ENCODE measurements around the gene FTCDNL1.
A peak's percentile ranks its signal among the peaks of the same experiment; 100 is the strongest.

FTCDNL1 gene

GRCh38 chr2:199855812-199856211 is 4.8 kb upstream of the FTCDNL1 start:
- Histone ChIP-seq H3K9ac (ENCODE audit: low read depth, low read length) (no peak overlapping the region), H3K4me1 (ENCODE audit: insufficient read depth, low read length) (peaks cover 15% of the 10 kb centered on the region), H3K9me3 (ENCODE audit: control insufficient read depth, insufficient read depth, low read length) (no peaks in the 10 kb centered on the region), H3K36me3 (ENCODE audit: insufficient read depth, low read length) (no peaks in the 10 kb centered on the region)

- no peaks in the 10 kb centered on the region for H3K36me3 ChIP-seq (ENCODE audit: insufficient read depth, low read length)
- H3K9ac ChIP-seq (ENCODE audit: low read depth, low read length): no peak overlapping the region
- no peaks in the 10 kb centered on the region for H3K9me3 ChIP-seq (ENCODE audit: control insufficient read depth, insufficient read depth, low read length)
- peaks cover 18% of the 10 kb centered on the region for H3K4me1 ChIP-seq (ENCODE audit: insufficient read depth, low read length)
Measured at GRCh38 chr2:199851883-199852282, 891 bp upstream of the FTCDNL1 start.

- H3K9ac ChIP-seq (ENCODE audit: low read depth, low read length): peak overlapping the region; percentile 64
- no peaks in the 10 kb centered on the region for H3K36me3 ChIP-seq (ENCODE audit: insufficient read depth, low read length)
- H3K4me1 ChIP-seq (ENCODE audit: insufficient read depth, low read length): peaks cover 18% of the 10 kb centered on the region
- H3K9me3 ChIP-seq (ENCODE audit: control insufficient read depth, insufficient read depth, low read length): no peaks in the 10 kb centered on the region
Measured at GRCh38 chr2:199851501-199851810, 464 bp upstream of the FTCDNL1 start.

- peaks cover 10% of the 10 kb centered on the region; the same call in 1 of the 2 replicates for H3K4me1 ChIP-seq (ENCODE audit: insufficient read depth, low read length)
- no peaks in the 10 kb centered on the region for H3K36me3 ChIP-seq (ENCODE audit: insufficient read depth, low read length)
- H3K9me3 ChIP-seq (ENCODE audit: control insufficient read depth, insufficient read depth, low read length): no peaks in the 10 kb centered on the region
- peak overlapping the region; percentile 64 for H3K9ac ChIP-seq (ENCODE audit: low read depth, low read length)
Measured at GRCh38 chr2:199850218-199850717, 724 bp downstream of the FTCDNL1 start.

- Histone ChIP-seq H3K4me1 (ENCODE audit: insufficient read depth, low read length) (peaks cover 18% of the 10 kb centered on the region), H3K9ac (ENCODE audit: low read depth, low read length) (no peak overlapping the region), H3K9me3 (ENCODE audit: control insufficient read depth, insufficient read depth, low read length) (no peaks in the 10 kb centered on the region), H3K36me3 (ENCODE audit: insufficient read depth, low read length) (no peaks in the 10 kb centered on the region)
Measured at GRCh38 chr2:199848389-199849130, 2.4 kb downstream of the FTCDNL1 start.

GRCh38 chr2:199847181-199847864 is 3.7 kb downstream of the FTCDNL1 start:
- H3K36me3 ChIP-seq (ENCODE audit: insufficient read depth, low read length): no peaks in the 10 kb centered on the region
- no peak overlapping the region for H3K9ac ChIP-seq (ENCODE audit: low read depth, low read length)
- peaks cover 26% of the 10 kb centered on the region for H3K4me1 ChIP-seq (ENCODE audit: insufficient read depth, low read length)
- no peaks in the 10 kb centered on the region for H3K9me3 ChIP-seq (ENCODE audit: control insufficient read depth, insufficient read depth, low read length)

GRCh38 chr2:199842631-199843395 is 8.2 kb downstream of the FTCDNL1 start:
- Histone ChIP-seq H3K9me3 (ENCODE audit: control insufficient read depth, insufficient read depth, low read length) (no peaks in the 10 kb centered on the region), H3K9ac (ENCODE audit: low read depth, low read length) (no peak overlapping the region), H3K36me3 (ENCODE audit: insufficient read depth, low read length) (no peaks in the 10 kb centered on the region), H3K4me1 (ENCODE audit: insufficient read depth, low read length) (peaks cover 23% of the 10 kb centered on the region)

GRCh38 chr2:199841409-199841808 is 9.6 kb downstream of the FTCDNL1 start:
- no peak overlapping the region for H3K9ac ChIP-seq (ENCODE audit: low read depth, low read length)
- H3K9me3 ChIP-seq (ENCODE audit: control insufficient read depth, insufficient read depth, low read length): no peaks in the 10 kb centered on the region
- no peaks in the 10 kb centered on the region for H3K36me3 ChIP-seq (ENCODE audit: insufficient read depth, low read length)

GRCh38 chr2:199838399-199838798 is 12.6 kb downstream of the FTCDNL1 start:
- no peaks in the 10 kb centered on the region for H3K36me3 ChIP-seq (ENCODE audit: insufficient read depth, low read length)
- no peaks in the 10 kb centered on the region for H3K9me3 ChIP-seq (ENCODE audit: control insufficient read depth, insufficient read depth, low read length)
- H3K9ac ChIP-seq (ENCODE audit: low read depth, low read length): no peak overlapping the region
- H3K4me1 ChIP-seq (ENCODE audit: insufficient read depth, low read length): peaks cover 13% of the 10 kb centered on the region

More at GRCh38 chr2:199841409-199841808, 9.6 kb downstream of the FTCDNL1 start:
- peaks cover 23% of the 10 kb centered on the region for H3K4me1 ChIP-seq (ENCODE audit: insufficient read depth, low read length)

- Histone ChIP-seq H3K4me1 (ENCODE audit: insufficient read depth, low read length) (no peaks in the 10 kb centered on the region), H3K9ac (ENCODE audit: low read depth, low read length) (no peak overlapping the region), H3K9me3 (ENCODE audit: control insufficient read depth, insufficient read depth, low read length) (no peaks in the 10 kb centered on the region), H3K36me3 (ENCODE audit: insufficient read depth, low read length) (no peaks in the 10 kb centered on the region)
Measured at GRCh38 chr2:199836943-199837342, 14.0 kb downstream of the FTCDNL1 start.

- Histone ChIP-seq H3K36me3 (ENCODE audit: insufficient read depth, low read length) (no peaks in the 10 kb centered on the region), H3K4me1 (ENCODE audit: insufficient read depth, low read length) (no peaks in the 10 kb centered on the region), H3K9ac (ENCODE audit: low read depth, low read length) (no peak overlapping the region), H3K9me3 (ENCODE audit: control insufficient read depth, insufficient read depth, low read length) (no peaks in the 10 kb centered on the region)
Measured at GRCh38 chr2:199833525-199833924, 17.5 kb downstream of the FTCDNL1 start.

- no peak overlapping the region for H3K9ac ChIP-seq (ENCODE audit: low read depth, low read length)
- H3K4me1 ChIP-seq (ENCODE audit: insufficient read depth, low read length): no peaks in the 10 kb centered on the region
- H3K9me3 ChIP-seq (ENCODE audit: control insufficient read depth, insufficient read depth, low read length): no peaks in the 10 kb centered on the region
- H3K36me3 ChIP-seq (ENCODE audit: insufficient read depth, low read length): no peaks in the 10 kb centered on the region
Measured at GRCh38 chr2:199830531-199830930, 20.5 kb downstream of the FTCDNL1 start.

GRCh38 chr2:199829628-199830027 is 21.4 kb downstream of the FTCDNL1 start:
- Histone ChIP-seq H3K9me3 (ENCODE audit: control insufficient read depth, insufficient read depth, low read length) (no peaks in the 10 kb centered on the region), H3K4me1 (ENCODE audit: insufficient read depth, low read length) (no peaks in the 10 kb centered on the region), H3K36me3 (ENCODE audit: insufficient read depth, low read length) (no peaks in the 10 kb centered on the region), H3K9ac (ENCODE audit: low read depth, low read length) (no peak overlapping the region)

GRCh38 chr2:199819746-199820145 is 31.2 kb downstream of the FTCDNL1 start:
- H3K4me1 ChIP-seq (ENCODE audit: insufficient read depth, low read length): no peaks in the 10 kb centered on the region
- H3K9me3 ChIP-seq (ENCODE audit: control insufficient read depth, insufficient read depth, low read length): no peaks in the 10 kb centered on the region
- no peaks in the 10 kb centered on the region for H3K36me3 ChIP-seq (ENCODE audit: insufficient read depth, low read length)
- no peak overlapping the region for H3K9ac ChIP-seq (ENCODE audit: low read depth, low read length)

Measured in ES-I3 (cell line).